Testis (tissue), 2 donors: ENCODE data around the gene MRPL38.

Experiments used
- POLR2A ChIP-seq: fragments of 450-650 bp; IDR thresholded peaks from one replicate; pipeline ENCODE4 v1.6.1; 2017; ENCODE audit warnings: antibody characterized with exemption, mild to moderate bottlenecking, moderate library complexity
- TF ChIP-seq, protein P1 (sequence below), 3 experiments: fragments of 450-650 bp in 2 of 3; fragments of 200-600 bp in 1 of 3; sonication (generic) in 1 of 3; IDR thresholded peaks; one replicate each; pipeline ENCODE4 v1.5.1; 2016 to 2019; ENCODE audit warnings: antibody characterized with exemption in 3 of 3, mild to moderate bottlenecking in 2 of 3, moderate library complexity in 1 of 3

DNA sequence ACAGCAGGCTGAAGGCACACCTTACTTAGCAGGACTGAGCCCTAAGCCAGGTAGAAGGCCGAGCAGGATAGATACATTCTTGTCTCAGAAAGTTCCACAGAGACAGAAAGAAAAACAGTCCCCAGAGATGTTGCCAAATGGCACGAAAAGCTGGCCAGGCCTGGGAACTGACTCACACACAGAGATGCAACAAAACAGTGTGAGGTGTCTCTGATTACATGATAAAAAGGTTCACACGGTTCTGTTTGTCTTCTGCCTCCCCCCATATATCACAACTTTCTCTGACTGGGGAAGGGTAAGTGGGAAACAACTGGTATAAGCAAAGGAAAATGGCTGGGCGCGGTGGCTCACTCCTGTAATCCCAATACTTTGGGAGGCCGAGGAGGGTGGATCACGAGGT lies 51.3 kb downstream of the MRPL38 start:
- TF ChIP-seq, protein P1, sequence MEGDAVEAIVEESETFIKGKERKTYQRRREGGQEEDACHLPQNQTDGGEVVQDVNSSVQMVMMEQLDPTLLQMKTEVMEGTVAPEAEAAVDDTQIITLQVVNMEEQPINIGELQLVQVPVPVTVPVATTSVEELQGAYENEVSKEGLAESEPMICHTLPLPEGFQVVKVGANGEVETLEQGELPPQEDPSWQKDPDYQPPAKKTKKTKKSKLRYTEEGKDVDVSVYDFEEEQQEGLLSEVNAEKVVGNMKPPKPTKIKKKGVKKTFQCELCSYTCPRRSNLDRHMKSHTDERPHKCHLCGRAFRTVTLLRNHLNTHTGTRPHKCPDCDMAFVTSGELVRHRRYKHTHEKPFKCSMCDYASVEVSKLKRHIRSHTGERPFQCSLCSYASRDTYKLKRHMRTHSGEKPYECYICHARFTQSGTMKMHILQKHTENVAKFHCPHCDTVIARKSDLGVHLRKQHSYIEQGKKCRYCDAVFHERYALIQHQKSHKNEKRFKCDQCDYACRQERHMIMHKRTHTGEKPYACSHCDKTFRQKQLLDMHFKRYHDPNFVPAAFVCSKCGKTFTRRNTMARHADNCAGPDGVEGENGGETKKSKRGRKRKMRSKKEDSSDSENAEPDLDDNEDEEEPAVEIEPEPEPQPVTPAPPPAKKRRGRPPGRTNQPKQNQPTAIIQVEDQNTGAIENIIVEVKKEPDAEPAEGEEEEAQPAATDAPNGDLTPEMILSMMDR (IDR thresholded peaks at IDR 0.05) = no peak
- TF ChIP-seq POLR2A = no peak
